ENCODE data around the gene PRIM2.
"Not testable (repeated sequence)": the region's sequence is repeated elsewhere in the genome, so short reads cannot be mapped to it uniquely, and the experiment has no call there.

DNA sequence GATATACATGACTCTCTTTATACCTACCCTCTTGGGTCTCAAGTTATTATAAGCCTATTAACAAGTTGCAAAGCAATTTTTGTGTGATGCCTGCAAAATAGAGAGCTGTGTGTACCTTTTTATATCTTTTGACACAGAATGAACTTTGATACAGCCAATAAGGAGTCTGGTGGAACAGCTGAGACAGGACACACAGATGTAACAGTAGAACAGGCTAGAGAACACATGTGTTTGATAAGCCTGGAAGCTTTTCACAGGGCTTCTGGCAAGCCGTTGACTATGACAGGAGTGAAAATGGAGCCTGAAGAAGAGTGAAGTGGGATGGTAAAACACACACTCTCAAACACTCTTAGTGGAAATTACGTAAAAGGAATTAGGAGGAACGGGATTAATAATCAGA is 25.9 kb downstream of the PRIM2 start:
- not testable (repeated sequence) for TF ChIP-seq EZH2 (IDR thresholded peaks at IDR 0.05; ENCODE audit: borderline replicate concordance); CTCF (IDR thresholded peaks at IDR 0.05; ENCODE audit: poor library complexity); EZH2phosphoT487 (IDR thresholded peaks at IDR 0.05; ENCODE audit: low read depth, severe bottlenecking, unreplicated experiment)

Data from hepatocyte (in vitro differentiated cells).